ENCODE results near the gene ENTREP3. TPM values are rescaled to one million over a fixed set of nuclear protein-coding genes. Genes with fewer than 3 reads are reported as not detected.
A peak's percentile ranks its signal among the peaks of the same experiment; 100 is the strongest.

The ENTREP3 gene
- total RNA-seq, 1 donor: 6.5 TPM

DNA sequence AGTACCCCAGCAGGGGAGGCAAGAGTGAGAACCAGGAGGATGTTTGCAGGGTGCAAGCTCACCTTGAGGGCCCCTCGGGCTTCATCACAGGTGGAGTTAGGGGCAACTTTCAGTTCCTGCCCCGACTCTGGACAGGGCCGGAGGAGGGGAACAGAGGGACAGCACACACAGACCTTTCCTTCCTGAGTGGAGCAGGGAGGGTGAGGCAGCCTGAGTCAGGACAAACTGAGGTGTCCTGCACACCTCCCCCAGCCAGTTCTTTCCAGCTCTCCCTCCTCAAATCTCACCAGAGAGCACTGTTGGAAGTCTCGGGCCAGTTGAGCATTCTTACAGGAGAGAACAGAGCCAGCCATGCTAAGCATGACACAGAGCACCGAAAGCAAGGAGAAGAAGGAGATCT, 1.5 kb downstream of the ENTREP3 start:
- Histone ChIP-seq H4K20me1 (ENCODE audit: insufficient read depth, low read length) (peaks cover 3% of the 10 kb centered on the region), H3K4me2 (ENCODE audit: insufficient read depth, low read length) (peak overlapping the region; percentile 90), H3K4me1 (ENCODE audit: insufficient read depth, low read length) (peaks cover 30% of the 10 kb centered on the region), H3K36me3 (ENCODE audit: insufficient read depth, low read length) (peaks cover 28% of the 10 kb centered on the region), H3K27ac (ENCODE audit: low read depth, low read length) (peak overlapping the region; percentile 19), H3K79me2 (ENCODE audit: insufficient read depth, low read length) (peaks cover 19% of the 10 kb centered on the region), H3K27me3 (ENCODE audit: insufficient read depth, low read length) (no peaks in the 10 kb centered on the region), H3K4me3 (ENCODE audit: insufficient read depth, low read length) (peak overlapping the region; percentile 88), H2AFZ (ENCODE audit: low read length) (no peak overlapping the region), H3K9me3 (ENCODE audit: low read depth, low read length) (no peaks in the 10 kb centered on the region)
- TF ChIP-seq, protein P1, sequence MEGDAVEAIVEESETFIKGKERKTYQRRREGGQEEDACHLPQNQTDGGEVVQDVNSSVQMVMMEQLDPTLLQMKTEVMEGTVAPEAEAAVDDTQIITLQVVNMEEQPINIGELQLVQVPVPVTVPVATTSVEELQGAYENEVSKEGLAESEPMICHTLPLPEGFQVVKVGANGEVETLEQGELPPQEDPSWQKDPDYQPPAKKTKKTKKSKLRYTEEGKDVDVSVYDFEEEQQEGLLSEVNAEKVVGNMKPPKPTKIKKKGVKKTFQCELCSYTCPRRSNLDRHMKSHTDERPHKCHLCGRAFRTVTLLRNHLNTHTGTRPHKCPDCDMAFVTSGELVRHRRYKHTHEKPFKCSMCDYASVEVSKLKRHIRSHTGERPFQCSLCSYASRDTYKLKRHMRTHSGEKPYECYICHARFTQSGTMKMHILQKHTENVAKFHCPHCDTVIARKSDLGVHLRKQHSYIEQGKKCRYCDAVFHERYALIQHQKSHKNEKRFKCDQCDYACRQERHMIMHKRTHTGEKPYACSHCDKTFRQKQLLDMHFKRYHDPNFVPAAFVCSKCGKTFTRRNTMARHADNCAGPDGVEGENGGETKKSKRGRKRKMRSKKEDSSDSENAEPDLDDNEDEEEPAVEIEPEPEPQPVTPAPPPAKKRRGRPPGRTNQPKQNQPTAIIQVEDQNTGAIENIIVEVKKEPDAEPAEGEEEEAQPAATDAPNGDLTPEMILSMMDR (IDR thresholded peaks at IDR 0.05; ENCODE audit: extremely low read depth, low read depth, low read length): no peak
- DNase-seq (ENCODE audit: insufficient read length, low spot score, missing footprints): no peak

DNA sequence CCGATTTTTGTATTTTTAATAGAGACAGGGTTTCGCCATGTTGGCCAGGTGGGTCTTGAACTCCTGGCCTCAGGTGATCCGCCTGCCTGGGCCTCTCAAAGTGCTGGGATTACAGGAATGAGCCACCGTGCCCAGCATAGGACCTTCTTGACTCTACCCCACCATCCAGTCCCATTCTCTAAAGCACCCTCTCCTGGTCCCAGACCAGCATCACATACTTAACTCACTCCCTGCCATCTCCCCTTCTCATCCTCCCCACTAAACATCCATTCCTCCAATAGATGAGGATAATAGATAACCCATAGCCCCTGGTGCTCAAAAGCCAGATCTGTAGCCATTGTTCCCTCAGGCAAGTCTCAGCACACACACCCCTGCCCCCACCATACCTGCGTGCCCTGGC, 2.1 kb downstream of the ENTREP3 start:
- Histone ChIP-seq H3K27ac (ENCODE audit: low read depth, low read length) (no peak overlapping the region), H3K27me3 (ENCODE audit: insufficient read depth, low read length) (no peaks in the 10 kb centered on the region), H3K4me3 (ENCODE audit: insufficient read depth, low read length) (peak overlapping the region; percentile 88), H4K20me1 (ENCODE audit: insufficient read depth, low read length) (peaks cover 3% of the 10 kb centered on the region), H3K4me1 (ENCODE audit: insufficient read depth, low read length) (peaks cover 30% of the 10 kb centered on the region), H3K9me3 (ENCODE audit: low read depth, low read length) (no peaks in the 10 kb centered on the region), H3K4me2 (ENCODE audit: insufficient read depth, low read length) (peak overlapping the region; percentile 90), H3K36me3 (ENCODE audit: insufficient read depth, low read length) (peaks cover 23% of the 10 kb centered on the region), H2AFZ (ENCODE audit: low read length) (no peak overlapping the region), H3K79me2 (ENCODE audit: insufficient read depth, low read length) (peaks cover 19% of the 10 kb centered on the region)
- TF ChIP-seq, protein P1 (IDR thresholded peaks at IDR 0.05; ENCODE audit: extremely low read depth, low read depth, low read length): no peak
- no peak for DNase-seq (ENCODE audit: insufficient read length, low spot score, missing footprints)

DNA sequence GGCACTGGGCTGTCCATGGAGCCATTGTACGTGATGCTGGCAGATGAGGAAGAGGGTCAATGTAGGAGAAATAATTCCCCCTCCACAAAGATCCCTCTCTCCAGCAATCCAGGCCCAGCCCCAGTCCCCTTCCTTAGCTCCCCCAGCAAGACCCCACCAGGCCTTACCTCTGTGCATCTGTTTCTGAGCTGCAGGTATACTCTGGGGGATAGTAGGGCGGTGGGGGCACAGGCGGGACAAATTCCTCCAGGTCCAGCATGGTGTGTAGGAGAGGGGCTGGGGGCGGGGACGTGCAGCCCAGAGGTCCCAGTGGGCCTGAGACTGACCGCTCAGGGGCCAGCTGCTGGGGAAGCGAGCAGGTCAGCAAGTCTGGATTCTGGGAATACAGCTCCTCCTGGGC, 3.7 kb downstream of the ENTREP3 start:
- H3K9me3 ChIP-seq (ENCODE audit: low read depth, low read length): no peaks in the 10 kb centered on the region
- peaks cover 3% of the 10 kb centered on the region for H4K20me1 ChIP-seq (ENCODE audit: insufficient read depth, low read length)
- H3K36me3 ChIP-seq (ENCODE audit: insufficient read depth, low read length): peaks cover 23% of the 10 kb centered on the region
- H3K27ac ChIP-seq (ENCODE audit: low read depth, low read length): no peak overlapping the region
- DNase-seq (ENCODE audit: insufficient read length, low spot score, missing footprints): no peak
- peaks cover 19% of the 10 kb centered on the region for H3K79me2 ChIP-seq (ENCODE audit: insufficient read depth, low read length)
- H3K4me3 ChIP-seq (ENCODE audit: insufficient read depth, low read length): no peak overlapping the region
- TF ChIP-seq, protein P1 (IDR thresholded peaks at IDR 0.05; ENCODE audit: extremely low read depth, low read depth, low read length): no peak
- H3K27me3 ChIP-seq (ENCODE audit: insufficient read depth, low read length): no peaks in the 10 kb centered on the region
- H2AFZ ChIP-seq (ENCODE audit: low read length): no peak overlapping the region
- no peak overlapping the region for H3K4me2 ChIP-seq (ENCODE audit: insufficient read depth, low read length)
- H3K4me1 ChIP-seq (ENCODE audit: insufficient read depth, low read length): peaks cover 29% of the 10 kb centered on the region

DNA sequence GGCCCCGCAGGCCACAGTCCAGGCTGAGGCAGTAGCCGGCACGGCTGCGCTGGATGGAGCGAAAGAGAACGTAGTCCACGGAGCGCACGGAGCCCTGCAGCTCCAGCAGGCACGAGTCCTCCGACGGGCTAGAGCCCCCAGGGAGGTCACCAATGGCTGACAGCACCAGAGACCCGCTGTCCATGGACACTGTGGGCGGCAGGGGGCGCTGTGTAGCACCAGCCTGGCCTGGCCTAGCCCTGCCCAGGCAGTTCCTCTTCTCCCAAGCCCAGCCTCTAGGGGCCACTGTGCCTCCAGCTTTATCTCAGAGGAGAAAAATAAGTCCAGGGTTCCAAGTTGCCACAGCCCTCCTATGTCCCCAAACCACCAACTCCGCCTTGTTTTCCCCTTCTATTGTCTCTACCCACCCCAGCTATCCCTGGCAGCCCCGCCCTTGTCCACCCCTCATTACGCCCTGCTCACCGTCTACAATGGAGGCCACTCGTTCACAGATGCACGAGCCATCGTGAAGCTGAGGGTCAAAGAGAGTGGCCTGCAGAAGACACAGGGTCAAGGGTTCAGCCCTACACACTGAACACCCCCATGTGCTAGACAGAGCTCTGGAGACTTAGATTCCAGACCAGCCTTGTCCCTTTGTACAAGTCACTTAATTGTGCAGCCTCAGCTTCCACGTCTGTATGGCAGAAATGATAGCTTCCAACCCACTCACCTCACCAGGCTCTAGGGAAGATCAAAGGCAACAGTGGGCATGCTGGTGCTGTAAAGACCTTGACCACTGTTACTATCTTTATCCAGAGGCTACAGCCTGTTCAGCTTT, 4.4 kb downstream of the ENTREP3 start:
- Histone ChIP-seq H2AFZ (ENCODE audit: low read length) (peak overlapping the region; percentile 78), H3K27me3 (ENCODE audit: insufficient read depth, low read length) (no peaks in the 10 kb centered on the region), H4K20me1 (ENCODE audit: insufficient read depth, low read length) (peaks cover 3% of the 10 kb centered on the region), H3K27ac (ENCODE audit: low read depth, low read length) (peak overlapping the region; percentile 53), H3K9me3 (ENCODE audit: low read depth, low read length) (no peaks in the 10 kb centered on the region), H3K4me2 (ENCODE audit: insufficient read depth, low read length) (peak overlapping the region; percentile 60), H3K36me3 (ENCODE audit: insufficient read depth, low read length) (peaks cover 20% of the 10 kb centered on the region), H3K4me3 (ENCODE audit: insufficient read depth, low read length) (peak overlapping the region; percentile 45), H3K4me1 (ENCODE audit: insufficient read depth, low read length) (peaks cover 22% of the 10 kb centered on the region), H3K79me2 (ENCODE audit: insufficient read depth, low read length) (peaks cover 19% of the 10 kb centered on the region)
- TF ChIP-seq, protein P1 (IDR thresholded peaks at IDR 0.05; ENCODE audit: extremely low read depth, low read depth, low read length): peak; percentile 100
- peak; percentile 100 for DNase-seq (ENCODE audit: insufficient read length, low spot score, missing footprints)

Data from osteoblast (primary cell).